Thoracic aorta (tissue), 2 donors: Measurements from ENCODE around the gene FYCO1. TPM values are rescaled to one million over a fixed set of nuclear protein-coding genes. Genes with fewer than 3 reads are reported as not detected.

Experiments
- ATAC-seq: fragments of 150-250 bp; one replicate; pipeline ENCODE4 v1.8.0; 2017; ENCODE audit warnings: low read depth; ENCODE audit not compliant: insufficient number of reproducible peaks, low FRiP score
- DNase-seq: peaks from one replicate; pipeline ENCODE4 v3.0.0-alpha.2; 2020; ENCODE audit warnings: low spot score
- H3K27ac ChIP-seq, 2 donors: fragments of 200-600 bp; sonication (generic); 1 replicate in 1 of 2; 2 replicates in 1 of 2; pipeline ENCODE4 v1.5.1; 2016; ENCODE audit warnings: mild to moderate bottlenecking in 2 of 2, moderate library complexity in 2 of 2
- H3K27me3 ChIP-seq: fragments of 200-600 bp; sonication (generic); replicated peaks from 2 replicates; pipeline ENCODE4 v1.6.0; 2016; ENCODE audit warnings: mild to moderate bottlenecking; ENCODE audit not compliant: insufficient read depth
- H3K36me3 ChIP-seq: fragments of 200-600 bp; sonication (generic); one replicate; pipeline ENCODE4 v1.5.1; 2016
- H3K4me1 ChIP-seq, 2 donors: fragments of 200-600 bp; sonication (generic); 1 replicate in 1 of 2; 2 replicates in 1 of 2; pipeline versions ENCODE4 v1.5.1 to v1.6.0; 2016; ENCODE audit warnings: low read depth in 2 of 2, mild to moderate bottlenecking in 1 of 2; ENCODE audit not compliant: control insufficient read depth in 1 of 2
- H3K4me3 ChIP-seq: fragments of 200-600 bp; sonication (generic); 2 replicates; pipeline ENCODE4 v1.5.1; 2016; ENCODE audit warnings: mild to moderate bottlenecking
- H3K9me3 ChIP-seq: fragments of 200-600 bp; sonication (generic); 2 replicates; pipeline ENCODE4 v1.5.1; 2016
- CTCF ChIP-seq: fragments of 200-600 bp; sonication (generic); IDR thresholded peaks from one replicate; pipeline ENCODE4 v1.5.1; 2019; ENCODE audit warnings: antibody characterized with exemption
- total RNA-seq, 2 donors: library from RNA; depleted of rRNA; stranded (reverse); fragments of >200 nt; gene quantifications; one replicate each; pipeline versions ENCODE4 v1.1.0 to v1.2.3, GENCODE V29; 2016

Gene FYCO1
- total RNA-seq, 2 donors from 2014 or later: 70.4 to 86.1 TPM

GRCh38 chr3:45957586-45957985 lies 38.0 kb downstream of the FYCO1 start:
- Histone ChIP-seq H3K27me3 (no peaks in the 10 kb centered on the region), H3K4me3 (no peak overlapping the region), H3K27ac (no peak overlapping the region), H3K4me1 (no peaks in the 10 kb centered on the region), H3K36me3 (peaks cover 77% of the 10 kb centered on the region), H3K9me3 (no peaks in the 10 kb centered on the region)
- DNase-seq (no peak), ATAC-seq (no peak)
- TF ChIP-seq CTCF: no peak

- Histone ChIP-seq H3K27ac (no peak overlapping the region), H3K4me3 (no peak overlapping the region), H3K4me1 (peaks cover 0 to 6% of the 10 kb centered on the region in 2 donors), H3K27me3 (no peaks in the 10 kb centered on the region), H3K9me3 (no peaks in the 10 kb centered on the region), H3K36me3 (peaks cover 76% of the 10 kb centered on the region)
- no peak for TF ChIP-seq CTCF
- DNase-seq (no peak), ATAC-seq (no peak)
Measured at GRCh38 chr3:45955706-45956105, 39.9 kb downstream of the FYCO1 start.

GRCh38 chr3:45955017-45955647 lies 40.5 kb downstream of the FYCO1 start:
- no peak for ATAC-seq
- Histone ChIP-seq H3K4me1 (peaks cover 4 to 12% of the 10 kb centered on the region in 2 donors), H3K36me3 (peaks cover 74% of the 10 kb centered on the region), H3K27ac (no peak overlapping the region), H3K4me3 (no peak overlapping the region), H3K27me3 (no peaks in the 10 kb centered on the region), H3K9me3 (no peaks in the 10 kb centered on the region)
- no peak for DNase-seq
- no peak for TF ChIP-seq CTCF

GRCh38 chr3:45954306-45954705 lies 41.3 kb downstream of the FYCO1 start:
- no peak for TF ChIP-seq CTCF
- Histone ChIP-seq H3K36me3 (peaks cover 70% of the 10 kb centered on the region), H3K4me1 (peaks cover 4 to 15% of the 10 kb centered on the region in 2 donors), H3K27ac (no peak overlapping the region), H3K9me3 (no peaks in the 10 kb centered on the region), H3K27me3 (no peaks in the 10 kb centered on the region), H3K4me3 (no peak overlapping the region)
- no peak for ATAC-seq
- no peak for DNase-seq

GRCh38 chr3:45953536-45953935 lies 42.1 kb downstream of the FYCO1 start:
- H3K9me3 ChIP-seq: no peaks in the 10 kb centered on the region
- no peak for ATAC-seq
- peaks cover 4 to 23% of the 10 kb centered on the region in 2 donors for H3K4me1 ChIP-seq
- H3K4me3 ChIP-seq: no peak overlapping the region
- peaks cover 63% of the 10 kb centered on the region for H3K36me3 ChIP-seq
- no peak overlapping the region for H3K27ac ChIP-seq
- no peak for DNase-seq
- H3K27me3 ChIP-seq: no peaks in the 10 kb centered on the region
- TF ChIP-seq CTCF: no peak
